Endothelial cell of umbilical vein (primary cell): ENCODE results near the gene SLC25A13.

Experiments used
- EZH2 ChIP-seq: IDR thresholded peaks from 2 replicates; pipeline ENCODE4 v1.6.1; 2012; ENCODE audit warnings: borderline replicate concordance, low read depth, mild to moderate bottlenecking, moderate library complexity, low read length, inconsistent platforms; ENCODE audit not compliant: severe bottlenecking
- FOS ChIP-seq: IDR thresholded peaks from 2 replicates; pipeline ENCODE4 v1.6.1; 2011; ENCODE audit warnings: mild to moderate bottlenecking, low read length, moderate library complexity, borderline replicate concordance; ENCODE audit not compliant: insufficient read depth
- GATA2 ChIP-seq: IDR thresholded peaks from 2 replicates; pipeline ENCODE4 v1.7.0; 2011; ENCODE audit warnings: low read depth, mild to moderate bottlenecking, moderate library complexity, mixed read lengths, low read length; ENCODE audit not compliant: insufficient read length, insufficient read depth
- JUN ChIP-seq: IDR thresholded peaks from 2 replicates; pipeline ENCODE4 v1.6.1; 2011; ENCODE audit warnings: borderline replicate concordance, low read depth; ENCODE audit not compliant: insufficient read length, insufficient read depth
- MYC ChIP-seq: IDR thresholded peaks from one replicate; pipeline ENCODE4 v1.6.1; 2011; ENCODE audit warnings: mild to moderate bottlenecking, low read depth, low read length
- POLR2A ChIP-seq: IDR thresholded peaks from 2 replicates; pipeline ENCODE4 v1.6.1; 2012; ENCODE audit warnings: low read depth, mild to moderate bottlenecking, control low read depth, low read length
- POLR2AphosphoS5 ChIP-seq: IDR thresholded peaks from 2 replicates; pipeline ENCODE4 v1.6.1; 2012; ENCODE audit warnings: low read depth, mild to moderate bottlenecking, control low read depth, low read length, moderate library complexity; ENCODE audit not compliant: insufficient read depth
- TF ChIP-seq, protein P1 (sequence below), 2 donors: IDR thresholded peaks; 1 replicate in 1 of 2; 2 replicates in 1 of 2; pipeline ENCODE4 v1.5.1; 2011; ENCODE audit warnings: low read length in 2 of 2, mild to moderate bottlenecking in 2 of 2, moderate library complexity in 2 of 2, control low read depth in 1 of 2, inconsistent platforms in 1 of 2, low read depth in 1 of 2; ENCODE audit not compliant: insufficient read depth in 1 of 2; ENCODE audit errors: extremely low read depth in 1 of 2

- no peak for TF ChIP-seq MYC
- TF ChIP-seq, protein P1, sequence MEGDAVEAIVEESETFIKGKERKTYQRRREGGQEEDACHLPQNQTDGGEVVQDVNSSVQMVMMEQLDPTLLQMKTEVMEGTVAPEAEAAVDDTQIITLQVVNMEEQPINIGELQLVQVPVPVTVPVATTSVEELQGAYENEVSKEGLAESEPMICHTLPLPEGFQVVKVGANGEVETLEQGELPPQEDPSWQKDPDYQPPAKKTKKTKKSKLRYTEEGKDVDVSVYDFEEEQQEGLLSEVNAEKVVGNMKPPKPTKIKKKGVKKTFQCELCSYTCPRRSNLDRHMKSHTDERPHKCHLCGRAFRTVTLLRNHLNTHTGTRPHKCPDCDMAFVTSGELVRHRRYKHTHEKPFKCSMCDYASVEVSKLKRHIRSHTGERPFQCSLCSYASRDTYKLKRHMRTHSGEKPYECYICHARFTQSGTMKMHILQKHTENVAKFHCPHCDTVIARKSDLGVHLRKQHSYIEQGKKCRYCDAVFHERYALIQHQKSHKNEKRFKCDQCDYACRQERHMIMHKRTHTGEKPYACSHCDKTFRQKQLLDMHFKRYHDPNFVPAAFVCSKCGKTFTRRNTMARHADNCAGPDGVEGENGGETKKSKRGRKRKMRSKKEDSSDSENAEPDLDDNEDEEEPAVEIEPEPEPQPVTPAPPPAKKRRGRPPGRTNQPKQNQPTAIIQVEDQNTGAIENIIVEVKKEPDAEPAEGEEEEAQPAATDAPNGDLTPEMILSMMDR (IDR thresholded peaks at IDR 0.05; ENCODE audit: extremely low read depth in 1 of 2, insufficient read depth in 1 of 2, low read depth in 1 of 2, low read length in 2 of 2) = no peak
- TF ChIP-seq GATA2 = no peak
- TF ChIP-seq POLR2A = no peak
- TF ChIP-seq JUN = no peak
- TF ChIP-seq FOS = no peak
- no peak for TF ChIP-seq POLR2AphosphoS5
- TF ChIP-seq EZH2 = no peak
These were observed 122.5 kb downstream of the SLC25A13 start for GRCh38 chr7:96199421-96199820.
